ENCODE results near the gene DAZ4. TPM values are rescaled to one million over a fixed set of nuclear protein-coding genes. Genes with fewer than 3 reads are reported as not detected.
"Not testable (repeated sequence)": the region's sequence is repeated elsewhere in the genome, so short reads cannot be mapped to it uniquely, and the experiment has no call there.

The DAZ4 gene
- total RNA-seq = not detected

- not testable (repeated sequence) for H3K4me1 Mint-ChIP-seq (ENCODE audit: low read depth); H3K36me3 Mint-ChIP-seq (ENCODE audit: insufficient read depth); H3K4me3 Mint-ChIP-seq; H3K27me3 Mint-ChIP-seq (ENCODE audit: low read depth); DNase-seq; H3K9me3 Mint-ChIP-seq; ATAC-seq
These were observed at the start of gene DAZ4 for GRCh38 chrY:24833619-24834018. Gene DAZ4, plus strand, starts transcription at chrY:24833919. Its CDS starts 208 bp downstream, at chrY:24834127.

- not testable (repeated sequence) for ATAC-seq; H3K27me3 Mint-ChIP-seq (ENCODE audit: low read depth); H3K36me3 Mint-ChIP-seq (ENCODE audit: insufficient read depth); H3K4me1 Mint-ChIP-seq (ENCODE audit: low read depth); DNase-seq; H3K4me3 Mint-ChIP-seq; H3K9me3 Mint-ChIP-seq
These were observed 20.4 kb upstream of the DAZ4 start, which contains the start of gene DAZ3 for GRCh38 chrY:24813293-24813692. Gene DAZ3, minus strand, starts transcription at chrY:24813393. Its CDS starts 208 bp downstream, at chrY:24813185.

GRCh38 chrY:24821836-24822235 lies 11.9 kb upstream of the DAZ4 start:
- not testable (repeated sequence) for ATAC-seq

GRCh38 chrY:24824184-24824879 lies 9.4 kb upstream of the DAZ4 start:
- H3K27me3 Mint-ChIP-seq (ENCODE audit: low read depth); H3K4me1 Mint-ChIP-seq (ENCODE audit: low read depth); DNase-seq: not testable (repeated sequence)

More at GRCh38 chrY:24821836-24822235, 11.9 kb upstream of the DAZ4 start:
- not testable (repeated sequence) for H3K36me3 Mint-ChIP-seq (ENCODE audit: insufficient read depth); DNase-seq; H3K9me3 Mint-ChIP-seq; H3K4me3 Mint-ChIP-seq; H3K4me1 Mint-ChIP-seq (ENCODE audit: low read depth); H3K27me3 Mint-ChIP-seq (ENCODE audit: low read depth)

GRCh38 chrY:24825069-24825468 lies 8.7 kb upstream of the DAZ4 start:
- not testable (repeated sequence) for ATAC-seq; H3K27me3 Mint-ChIP-seq (ENCODE audit: low read depth); H3K9me3 Mint-ChIP-seq; H3K4me3 Mint-ChIP-seq; H3K36me3 Mint-ChIP-seq (ENCODE audit: insufficient read depth); DNase-seq; H3K4me1 Mint-ChIP-seq (ENCODE audit: low read depth)

More at GRCh38 chrY:24824184-24824879, 9.4 kb upstream of the DAZ4 start:
- H3K4me3 Mint-ChIP-seq; H3K36me3 Mint-ChIP-seq (ENCODE audit: insufficient read depth); H3K9me3 Mint-ChIP-seq; ATAC-seq: not testable (repeated sequence)

Other genes with a start within 250 kb of the DAZ4 start
- gene BPY2B, start 215.9 kb upstream of the DAZ4 start, total RNA-seq = not detected
- not detected for gene DAZ3, start 20.5 kb upstream of the DAZ4 start, total RNA-seq
- not detected for gene BPY2C, start 218.2 kb downstream of the DAZ4 start, total RNA-seq

Data from activated T-cell treated with anti-CD3 and anti-CD28 coated beads, Interleukin-2, amount 50 U/mL, for 4 hours (primary cell).